ENCODE results near the gene SIX2. TPM values are rescaled to one million over a fixed set of nuclear protein-coding genes. Genes with fewer than 3 reads are reported as not detected.

The SIX2 gene
- total and polyA plus RNA-seq, 2 donors (not counting 3 experiments of a cell fraction or from before 2014, with no cell fraction given): 0.24 to 0.54 TPM

GRCh38 chr2:44969936-44970335 lies 39.3 kb downstream of the SIX2 start:
- Histone ChIP-seq H3K27me3 (ENCODE audit: control insufficient read depth in 2 of 2, insufficient read depth in 2 of 2, low read length in 2 of 2) (peaks cover 2 to 13% of the 10 kb centered on the region in 2 experiments), H3K9me1 (replicated peaks; ENCODE audit: control insufficient read depth, extremely low read depth, insufficient read depth, low read length) (no peaks in the 10 kb centered on the region), H3K27ac (ENCODE audit: insufficient read depth, low read depth, low read length) (no peak overlapping the region), H3K4me2 (ENCODE audit: insufficient read depth, low read length) (no peak overlapping the region), H3K79me2 (ENCODE audit: control insufficient read depth, insufficient read depth, low read length) (no peaks in the 10 kb centered on the region), H3K4me1 (ENCODE audit: control insufficient read depth, extremely low read depth, insufficient read depth, low read length) (no peaks in the 10 kb centered on the region), H2AFZ (ENCODE audit: low read depth, low read length) (no peak overlapping the region), H4K20me1 (replicated peaks; ENCODE audit: control insufficient read depth, extremely low read depth, insufficient read depth, low read length) (no peaks in the 10 kb centered on the region), H3K9ac (replicated peaks; ENCODE audit: extremely low read depth, insufficient read depth, low read length) (no peak overlapping the region), H3K36me3 (ENCODE audit: control insufficient read depth in 2 of 2, extremely low read depth in 1 of 2, insufficient read depth in 2 of 2, low read length in 2 of 2) (no peaks in the 10 kb centered on the region), H3K9me3 (replicated peaks; ENCODE audit: control insufficient read depth, insufficient read depth, low read length) (no peaks in the 10 kb centered on the region), H3K4me3 (replicated peaks in 1 of 3; ENCODE audit: insufficient read depth in 1 of 3, low read depth in 1 of 3, low read length in 3 of 3) (no peak overlapping the region)
- FAIRE-seq (no peak), DNase-seq (ENCODE audit: low read depth, low spot score) (no peak)
- POLR2A ChIA-PET: interaction anchor here (0.7 kb wide), 1 partner anchor 969 kb away, joined by 9 read pairs; no protein-coding TSS in a partner anchor
- TF ChIP-seq JUN (IDR thresholded peaks at IDR 0.05; ENCODE audit: borderline replicate concordance, insufficient read depth, insufficient read length, low read depth): no peak
- no peak for TF ChIP-seq GATA2 (IDR thresholded peaks at IDR 0.05; ENCODE audit: insufficient read depth, insufficient read length, low read depth, low read length)
- TF ChIP-seq POLR2A (IDR thresholded peaks at IDR 0.05; ENCODE audit: low read depth, low read length): no peak
- TF ChIP-seq FOS (IDR thresholded peaks at IDR 0.05; ENCODE audit: borderline replicate concordance, insufficient read depth, low read length): no peak
- TF ChIP-seq, protein P1, sequence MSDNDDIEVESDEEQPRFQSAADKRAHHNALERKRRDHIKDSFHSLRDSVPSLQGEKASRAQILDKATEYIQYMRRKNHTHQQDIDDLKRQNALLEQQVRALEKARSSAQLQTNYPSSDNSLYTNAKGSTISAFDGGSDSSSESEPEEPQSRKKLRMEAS (IDR thresholded peaks at IDR 0.05; ENCODE audit: insufficient read depth, insufficient read length): no peak
- dilution Hi-C loops (cut with MboI; ENCODE audit: extremely low pct_ligation_motif_present, low sequenced_read_pairs): no loop called here
- no TSS peak for BruUV-seq (replicated peaks)
- intact Hi-C loops (cut with micrococcal nuclease): no loop called here
- CTCF ChIA-PET: interaction anchor here (0.6 to 4.4 kb wide), 8 partner anchors 11 to 1393 kb away, joined by 3 to 38 read pairs (median 3); no protein-coding TSS in a partner anchor

DNA sequence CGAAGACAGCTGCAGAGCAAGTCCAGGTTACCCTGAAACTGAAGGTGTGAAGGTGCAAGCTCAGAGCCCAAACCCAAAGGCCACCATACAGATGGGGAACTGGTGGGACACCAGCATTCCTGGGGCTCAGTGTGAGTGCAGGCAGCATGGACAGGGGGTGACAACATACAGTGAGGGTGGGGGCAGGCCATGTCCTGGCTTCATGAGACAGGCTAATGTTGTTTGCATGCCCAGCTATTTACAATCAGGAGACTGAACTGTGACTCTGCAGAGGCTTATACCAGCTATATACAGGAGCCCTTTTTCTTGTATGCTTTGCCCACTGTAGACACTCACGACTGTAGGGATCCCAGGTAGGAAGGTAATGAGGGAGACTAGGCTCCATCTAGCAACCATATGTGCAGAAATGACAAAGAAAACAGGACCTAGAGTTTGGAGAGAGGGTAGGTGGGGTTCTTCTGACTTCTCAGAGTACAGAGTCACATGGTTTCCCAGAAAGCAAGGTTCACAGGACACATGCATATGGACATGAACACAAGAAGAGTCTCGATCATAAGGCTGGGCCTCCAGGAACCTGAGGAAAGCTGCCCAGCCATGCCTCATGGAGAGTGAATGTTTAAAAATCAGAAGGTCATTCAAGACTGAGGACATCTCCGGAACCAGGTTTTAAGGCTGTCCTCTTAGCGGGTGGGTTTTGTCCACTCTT lies 41.4 kb downstream of the SIX2 start:
- no peak for FAIRE-seq
- Histone ChIP-seq H3K36me3 (ENCODE audit: control insufficient read depth in 2 of 2, extremely low read depth in 1 of 2, insufficient read depth in 2 of 2, low read length in 2 of 2) (no peaks in the 10 kb centered on the region), H3K4me2 (ENCODE audit: insufficient read depth, low read length) (no peak overlapping the region), H2AFZ (ENCODE audit: low read depth, low read length) (no peak overlapping the region), H3K9ac (replicated peaks; ENCODE audit: extremely low read depth, insufficient read depth, low read length) (no peak overlapping the region), H3K79me2 (ENCODE audit: control insufficient read depth, insufficient read depth, low read length) (no peaks in the 10 kb centered on the region), H3K4me3 (replicated peaks in 1 of 3; ENCODE audit: insufficient read depth in 1 of 3, low read depth in 1 of 3, low read length in 3 of 3) (no peak overlapping the region), H3K4me1 (ENCODE audit: control insufficient read depth, extremely low read depth, insufficient read depth, low read length) (no peaks in the 10 kb centered on the region), H3K27ac (ENCODE audit: insufficient read depth, low read depth, low read length) (no peak overlapping the region), H4K20me1 (replicated peaks; ENCODE audit: control insufficient read depth, extremely low read depth, insufficient read depth, low read length) (no peaks in the 10 kb centered on the region), H3K27me3 (ENCODE audit: control insufficient read depth in 2 of 2, insufficient read depth in 2 of 2, low read length in 2 of 2) (peaks cover 7 to 19% of the 10 kb centered on the region in 2 experiments), H3K9me1 (replicated peaks; ENCODE audit: control insufficient read depth, extremely low read depth, insufficient read depth, low read length) (no peaks in the 10 kb centered on the region), H3K9me3 (replicated peaks; ENCODE audit: control insufficient read depth, insufficient read depth, low read length) (no peaks in the 10 kb centered on the region)
- TF ChIP-seq FOS (IDR thresholded peaks at IDR 0.05; ENCODE audit: borderline replicate concordance, insufficient read depth, low read length): no peak
- TF ChIP-seq POLR2AphosphoS5 (IDR thresholded peaks at IDR 0.05; ENCODE audit: insufficient read depth, low read depth, low read length): no peak
- no peak for TF ChIP-seq GATA2 (IDR thresholded peaks at IDR 0.05; ENCODE audit: insufficient read depth, insufficient read length, low read depth, low read length)
- no peak for TF ChIP-seq JUN (IDR thresholded peaks at IDR 0.05; ENCODE audit: borderline replicate concordance, insufficient read depth, insufficient read length, low read depth)
- no peak for TF ChIP-seq MYC (IDR thresholded peaks at IDR 0.05; ENCODE audit: low read depth, low read length)
- no peak for TF ChIP-seq POLR2A (IDR thresholded peaks at IDR 0.05; ENCODE audit: low read depth, low read length)
- no peak for TF ChIP-seq EZH2 (IDR thresholded peaks at IDR 0.05; ENCODE audit: borderline replicate concordance, low read depth, low read length, severe bottlenecking)
- TF ChIP-seq, protein P1 (IDR thresholded peaks at IDR 0.05; ENCODE audit: insufficient read depth, insufficient read length): no peak
- TF ChIP-seq, protein P2, sequence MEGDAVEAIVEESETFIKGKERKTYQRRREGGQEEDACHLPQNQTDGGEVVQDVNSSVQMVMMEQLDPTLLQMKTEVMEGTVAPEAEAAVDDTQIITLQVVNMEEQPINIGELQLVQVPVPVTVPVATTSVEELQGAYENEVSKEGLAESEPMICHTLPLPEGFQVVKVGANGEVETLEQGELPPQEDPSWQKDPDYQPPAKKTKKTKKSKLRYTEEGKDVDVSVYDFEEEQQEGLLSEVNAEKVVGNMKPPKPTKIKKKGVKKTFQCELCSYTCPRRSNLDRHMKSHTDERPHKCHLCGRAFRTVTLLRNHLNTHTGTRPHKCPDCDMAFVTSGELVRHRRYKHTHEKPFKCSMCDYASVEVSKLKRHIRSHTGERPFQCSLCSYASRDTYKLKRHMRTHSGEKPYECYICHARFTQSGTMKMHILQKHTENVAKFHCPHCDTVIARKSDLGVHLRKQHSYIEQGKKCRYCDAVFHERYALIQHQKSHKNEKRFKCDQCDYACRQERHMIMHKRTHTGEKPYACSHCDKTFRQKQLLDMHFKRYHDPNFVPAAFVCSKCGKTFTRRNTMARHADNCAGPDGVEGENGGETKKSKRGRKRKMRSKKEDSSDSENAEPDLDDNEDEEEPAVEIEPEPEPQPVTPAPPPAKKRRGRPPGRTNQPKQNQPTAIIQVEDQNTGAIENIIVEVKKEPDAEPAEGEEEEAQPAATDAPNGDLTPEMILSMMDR (IDR thresholded peaks at IDR 0.05; ENCODE audit: extremely low read depth in 1 of 2, insufficient read depth in 1 of 2, low read depth in 1 of 2, low read length in 2 of 2): no peak
- CTCF ChIA-PET: interaction anchor here (1.0 kb wide), 1 partner anchor 488 kb away, joined by 4 read pairs; no protein-coding TSS in a partner anchor
- no peak for DNase-seq (ENCODE audit: low read depth, low spot score)
- intact Hi-C loops (cut with micrococcal nuclease): no loop called here
- dilution Hi-C loops (cut with MboI; ENCODE audit: extremely low pct_ligation_motif_present, low sequenced_read_pairs): no loop called here
- no TSS peak for BruUV-seq (replicated peaks)
- POLR2A ChIA-PET: no interaction called here

Data from endothelial cell of umbilical vein (primary cell).